ENCODE results near the gene HMCN2. TPM values are rescaled to one million over a fixed set of nuclear protein-coding genes. Genes with fewer than 3 reads are reported as not detected.

Gene HMCN2
- total RNA-seq, 1 experiment from 2014 or later: 5.6 TPM

- ChIA-PET POLR2A (interaction anchor here (0.8 to 1.2 kb wide), 2 partner anchors 12 to 230 kb away, joined by 3 to 7 read pairs; no protein-coding TSS in a partner anchor), CTCF (interaction anchor here (0.5 to 5.0 kb wide), 54 partner anchors 8 to 579 kb away, joined by 3 to 60 read pairs (median 5); partner anchors contain the start of genes EXOSC2, FUBP3 and PRDM12)
- no peak for TF ChIP-seq CBFB (CRISPR knock-in tag; IDR thresholded peaks at IDR 0.05; ENCODE audit: low read depth)
- TF ChIP-seq ZNF232 (CRISPR knock-in tag; IDR thresholded peaks at IDR 0.05): no peak
- TF ChIP-seq IRF1 (CRISPR knock-in tag; IDR thresholded peaks at IDR 0.05): no peak
- TF ChIP-seq PREB (CRISPR knock-in tag; IDR thresholded peaks at IDR 0.05; ENCODE audit: borderline replicate concordance): no peak
- no peak for TF ChIP-seq SMAD3 (CRISPR knock-in tag; IDR thresholded peaks at IDR 0.05; ENCODE audit: borderline replicate concordance)
- TF ChIP-seq AFF4 (CRISPR knock-in tag; IDR thresholded peaks at IDR 0.05; ENCODE audit: borderline replicate concordance): no peak
- TF ChIP-seq MLX (CRISPR knock-in tag; IDR thresholded peaks at IDR 0.05): no peak
- TF ChIP-seq CREB1 (CRISPR knock-in tag; IDR thresholded peaks at IDR 0.05): no peak
- no peak for TF ChIP-seq TCF7 (CRISPR knock-in tag; IDR thresholded peaks at IDR 0.05; ENCODE audit: low read depth)
- TF ChIP-seq SOX15 (CRISPR knock-in tag; IDR thresholded peaks at IDR 0.05): no peak
- no peak for TF ChIP-seq MXD4 (CRISPR knock-in tag; IDR thresholded peaks at IDR 0.05; ENCODE audit: borderline replicate concordance)
- TF ChIP-seq ETV6 (CRISPR knock-in tag; IDR thresholded peaks at IDR 0.05): no peak
- no peak for TF ChIP-seq ZNF121 (CRISPR knock-in tag; IDR thresholded peaks at IDR 0.05)
- no peak for TF ChIP-seq NR3C1 (CRISPR knock-in tag; conservative IDR thresholded peaks at IDR 0.05; ENCODE audit: low read depth)
- TF ChIP-seq GRHL2 (CRISPR knock-in tag; IDR thresholded peaks at IDR 0.05; ENCODE audit: insufficient replicate concordance, severe bottlenecking): no peak
- no peak for TF ChIP-seq OVOL2 (CRISPR knock-in tag; IDR thresholded peaks at IDR 0.05; ENCODE audit: borderline replicate concordance)
- TF ChIP-seq MYBL2 (CRISPR knock-in tag; IDR thresholded peaks at IDR 0.05): no peak
- H3K9me3 Mint-ChIP-seq: no peaks in the 10 kb centered on the region
- H3K27ac Mint-ChIP-seq: no peak overlapping the region
- ATAC-seq: no peak
- DNase-seq (ENCODE audit: low spot score): no peak
- H3K4me3 Mint-ChIP-seq: no peak overlapping the region
- no peaks in the 10 kb centered on the region for H3K36me3 Mint-ChIP-seq
- H3K27me3 Mint-ChIP-seq (ENCODE audit: low read depth): no peaks in the 10 kb centered on the region
- no peaks in the 10 kb centered on the region for H3K4me1 Mint-ChIP-seq
Measured at GRCh38 chr9:130459941-130460669, 194.5 kb downstream of the HMCN2 start.

- Mint-ChIP-seq H3K4me1 (no peaks in the 10 kb centered on the region), H3K4me3 (no peak overlapping the region), H3K9me3 (no peaks in the 10 kb centered on the region), H3K36me3 (no peaks in the 10 kb centered on the region), H3K27me3 (ENCODE audit: low read depth) (no peaks in the 10 kb centered on the region), H3K27ac (no peak overlapping the region)
- CTCF ChIA-PET: interaction anchor here (0.6 to 5.0 kb wide), 42 partner anchors 9 to 1296 kb away, joined by 3 to 60 read pairs (median 5); partner anchors contain the start of genes EXOSC2 and FUBP3
- POLR2A ChIA-PET: interaction anchor here (0.8 to 1.2 kb wide), 2 partner anchors 13 to 229 kb away, joined by 3 to 7 read pairs; no protein-coding TSS in a partner anchor
- ATAC-seq: peak; percentile 84
- DNase-seq (ENCODE audit: low spot score): peak; percentile 86
- peak; percentile 37; the same call in 1 of the 2 replicates for TF ChIP-seq FOXP1 (CRISPR knock-in tag; IDR thresholded peaks at IDR 0.05; ENCODE audit: borderline replicate concordance)
- peak; percentile 31; the same call in 1 of the 2 replicates for TF ChIP-seq MAX (CRISPR knock-in tag; IDR thresholded peaks at IDR 0.05)
- TF ChIP-seq ZNF138 (CRISPR knock-in tag; conservative IDR thresholded peaks at IDR 0.05): peak; percentile 62; the same call in 1 of the 2 replicates
- TF ChIP-seq GRHL2 (CRISPR knock-in tag; IDR thresholded peaks at IDR 0.05; ENCODE audit: insufficient replicate concordance, severe bottlenecking): no peak
- no peak for TF ChIP-seq ZBTB21 (CRISPR knock-in tag; IDR thresholded peaks at IDR 0.05; ENCODE audit: borderline replicate concordance)
- peak; percentile 37; the same call in 1 of the 2 replicates for TF ChIP-seq NFE2L1 (CRISPR knock-in tag; IDR thresholded peaks at IDR 0.05)
- TF ChIP-seq FOXP4 (CRISPR knock-in tag; IDR thresholded peaks at IDR 0.05): no peak
- no peak for TF ChIP-seq ZNF317 (CRISPR knock-in tag; IDR thresholded peaks at IDR 0.05; ENCODE audit: borderline replicate concordance, low read depth)
- no peak for TF ChIP-seq USF1 (CRISPR knock-in tag; IDR thresholded peaks at IDR 0.05)
Measured at GRCh38 chr9:130461218-130461630, 195.7 kb downstream of the HMCN2 start.

Measured in WTC11 (cell line).